Bladder microvascular endothelial cell (primary cell): ENCODE measurements around the gene BCAS3. TPM values are rescaled to one million over a fixed set of nuclear protein-coding genes. Genes with fewer than 3 reads are reported as not detected.

Experiments
- total RNA-seq: library from RNA; depleted of rRNA; stranded (reverse); fragments of >200 nt; gene quantifications from 2 replicates; pipeline ENCODE4 v1.2.3, GENCODE V29; 2014

Gene BCAS3
- total RNA-seq, result 16.5 and 42.7 TPM in 2 replicates

GRCh38 chr17:60677308-60678117 is at the start of gene BCAS3:
TSS of gene BCAS3 (plus strand) at chr17:60677851.

GRCh38 chr17:61399131-61400065 is 721.7 kb downstream of the BCAS3 start, which contains the start of gene TBX2:
TSS of gene TBX2 (plus strand) at chr17:61399843. CDS start at chr17:61400177, 334 bp downstream.

Other genes with a start within 250 kb of the BCAS3 start
- 25.1 and 37.8 TPM in 2 replicates for gene APPBP2, start 151.6 kb upstream of the BCAS3 start, total RNA-seq
- 24.6 and 28.8 TPM in 2 replicates for gene PPM1D, start 77.7 kb upstream of the BCAS3 start, total RNA-seq